PC-9 (cell line): ENCODE results near the gene KPNA6. TPM values are rescaled to one million over a fixed set of nuclear protein-coding genes. Genes with fewer than 3 reads are reported as not detected.
"Not testable (repeated sequence)": the region's sequence is repeated elsewhere in the genome, so short reads cannot be mapped to it uniquely, and the experiment has no call there.

Experiments used
- BruUV-seq: library from RNA; stranded (reverse); fragments of 400-500 nt; replicated peaks from 2 replicates; lab custom pipeline; 2021; lab: Mats Ljungman, UMichigan
- CTCF ChIA-PET: fragments of 300-600 bp; sonication (Branson Sonifier 250); formaldehyde crosslinking; loops from one replicate; lab custom pipeline; 2022; ENCODE audit warnings: antibody characterized with exemption; lab: Charles Lee
- POLR2A ChIA-PET: fragments of 300-600 bp; sonication (Branson Sonifier 250); formaldehyde crosslinking; loops from one replicate; lab custom pipeline; 2022; ENCODE audit warnings: antibody characterized with exemption; ENCODE audit not compliant: unreplicated experiment; lab: Charles Lee
- DNase-seq, 2 experiments: peaks; one replicate each; pipeline versions ENCODE4 v3.0.0 to v3.0.0-alpha.2; 2015 to 2022; ENCODE audit warnings: mixed read lengths in 1 of 2
- H2AFZ ChIP-seq: fragments of 200-600 bp; sonication (generic); 2 replicates; pipeline ENCODE4 v1.8.1; 2017; ENCODE audit warnings: antibody characterized with exemption
- H3F3A ChIP-seq: fragments of 200-600 bp; sonication (generic); 2 replicates; pipeline ENCODE4 v1.8.1; 2017; ENCODE audit warnings: antibody characterized with exemption, mild to moderate bottlenecking, low read depth; ENCODE audit not compliant: insufficient read depth
- H3K27ac ChIP-seq: fragments of 200-600 bp; sonication (generic); 2 replicates; pipeline ENCODE4 v1.6.1; 2016; ENCODE audit warnings: mixed run types
- H3K27me3 ChIP-seq: fragments of 200-600 bp; sonication (generic); 2 replicates; pipeline ENCODE4 v1.6.1; 2016; ENCODE audit warnings: low read depth, mixed run types; ENCODE audit not compliant: insufficient read depth
- H3K36me3 ChIP-seq: fragments of 200-600 bp; sonication (generic); 2 replicates; pipeline ENCODE4 v1.6.1; 2016; ENCODE audit warnings: low read depth, mixed run types
- H3K4me1 ChIP-seq: fragments of 200-600 bp; sonication (generic); replicated peaks from 2 replicates; pipeline ENCODE4 v1.6.1; 2016; ENCODE audit warnings: mixed run types; ENCODE audit not compliant: insufficient read depth
- H3K4me2 ChIP-seq: fragments of 200-600 bp; sonication (generic); 2 replicates; pipeline ENCODE4 v1.6.1; 2017; ENCODE audit warnings: mixed run types
- H3K4me3 ChIP-seq: fragments of 200-600 bp; sonication (generic); 2 replicates; pipeline ENCODE4 v1.6.1; 2016; ENCODE audit warnings: mixed run types
- H3K79me2 ChIP-seq: fragments of 200-600 bp; sonication (generic); 2 replicates; pipeline ENCODE4 v1.6.1; 2017; ENCODE audit warnings: low read depth, mixed run types
- H3K9me2 ChIP-seq: fragments of 200-600 bp; sonication (generic); 2 replicates; pipeline ENCODE4 v1.8.1; 2017; ENCODE audit warnings: mild to moderate bottlenecking; ENCODE audit not compliant: insufficient read depth
- H3K9me3 ChIP-seq: fragments of 200-600 bp; sonication (generic); 2 replicates; pipeline ENCODE4 v1.8.1; 2016; ENCODE audit warnings: low read depth; ENCODE audit not compliant: insufficient read depth
- H4K20me1 ChIP-seq: fragments of 200-600 bp; sonication (generic); 2 replicates; pipeline ENCODE4 v1.8.1; 2017; ENCODE audit not compliant: insufficient read depth
- CTCF ChIP-seq: fragments of 200-600 bp; sonication (generic); conservative IDR thresholded peaks from 2 replicates; pipeline ENCODE4 v1.6.1; 2017; ENCODE audit warnings: mixed run types, antibody characterized with exemption, mild to moderate bottlenecking, moderate library complexity
- EZH2 ChIP-seq: fragments of 200-600 bp; sonication (generic); IDR thresholded peaks from 2 replicates; pipeline ENCODE4 v1.8.0; 2017; ENCODE audit warnings: antibody characterized with exemption, low read depth
- intact Hi-C: fragments of 100-400 bp; cut with micrococcal nuclease; formaldehyde crosslinking; loops from one replicate; pipeline ENCODE4 v1.10.0; 2022; ENCODE audit not compliant: unreplicated experiment
- total RNA-seq: library from RNA; stranded (reverse); gene quantifications from 2 replicates; pipeline ENCODE4 v1.2.3, GENCODE V29; 2021

Gene KPNA6
- total RNA-seq, 1 experiment from 2014 or later, result 89.9 TPM

DNA sequence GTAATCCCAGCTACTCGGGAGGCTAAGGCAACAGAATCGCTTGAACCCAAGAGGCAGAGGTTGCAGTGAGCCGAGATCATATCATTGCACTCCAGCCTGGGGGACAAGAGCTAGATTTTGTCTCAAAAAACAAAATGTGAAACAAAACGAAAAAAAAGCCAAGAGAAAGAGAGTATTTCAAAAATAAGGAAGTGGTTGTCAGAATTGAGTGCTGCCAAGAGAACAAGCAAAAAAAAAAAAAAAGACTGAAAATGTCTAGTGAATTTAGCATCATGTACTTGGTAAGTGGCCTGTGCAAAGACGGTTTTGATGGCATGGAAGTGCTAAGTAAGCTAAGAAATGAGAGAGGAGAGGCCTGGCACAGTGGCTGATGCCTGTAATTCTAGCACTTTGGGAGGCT is 14.3 kb downstream of the KPNA6 start:
- peaks cover 66% of the 10 kb centered on the region for H4K20me1 ChIP-seq
- no peaks in the 10 kb centered on the region for H3K9me2 ChIP-seq
- H3K4me1 ChIP-seq, result no peaks in the 10 kb centered on the region
- no peak for TF ChIP-seq CTCF
- TF ChIP-seq EZH2, result no peak
- H3K4me3 ChIP-seq, result no peak overlapping the region
- no peak overlapping the region for H2AFZ ChIP-seq
- no peaks in the 10 kb centered on the region for H3K36me3 ChIP-seq
- no peak for DNase-seq
- no peak overlapping the region for H3K27ac ChIP-seq
- no TSS peak for BruUV-seq
- peaks cover 6% of the 10 kb centered on the region; the same call in 1 of the 2 replicates for H3F3A ChIP-seq
- H3K79me2 ChIP-seq, result peaks cover 92% of the 10 kb centered on the region
- no peak overlapping the region for H3K4me2 ChIP-seq
- ChIA-PET CTCF (no interaction called here), POLR2A (no interaction called here)
- intact Hi-C loops, result no loop called here
- H3K9me3 ChIP-seq, result no peaks in the 10 kb centered on the region
- no peaks in the 10 kb centered on the region for H3K27me3 ChIP-seq

- CTCF ChIA-PET, H2AFZ ChIP-seq, H3K4me2 ChIP-seq, intact Hi-C loops, H3K4me3 ChIP-seq, BruUV-seq, H3K9me2 ChIP-seq, H3F3A ChIP-seq, H3K27ac ChIP-seq, H3K36me3 ChIP-seq, H3K9me3 ChIP-seq, POLR2A ChIA-PET, H3K27me3 ChIP-seq, H3K4me1 ChIP-seq, DNase-seq: not testable (repeated sequence)
- H3K79me2 ChIP-seq, result peaks cover 89% of the 10 kb centered on the region
- H4K20me1 ChIP-seq, result peaks cover 62% of the 10 kb centered on the region
Measured at GRCh38 chr1:32123361-32123760, 15.5 kb downstream of the KPNA6 start.

GRCh38 chr1:32125313-32125712 is 17.5 kb downstream of the KPNA6 start:
- intact Hi-C loops, result no loop called here
- Histone ChIP-seq H3K4me1 (no peaks in the 10 kb centered on the region), H3K4me3 (no peak overlapping the region), H3K27me3 (no peaks in the 10 kb centered on the region), H4K20me1 (peaks cover 54% of the 10 kb centered on the region), H3K4me2 (no peak overlapping the region), H2AFZ (no peak overlapping the region), H3K9me3 (no peaks in the 10 kb centered on the region), H3K9me2 (no peaks in the 10 kb centered on the region), H3K36me3 (0 out of 2 replicates have a peak, but pooled peaks cover 8% of the 10 kb centered on the region), H3K79me2 (peaks cover 93% of the 10 kb centered on the region), H3F3A (peaks cover 10% of the 10 kb centered on the region), H3K27ac (no peak overlapping the region)
- POLR2A ChIA-PET, result no interaction called here
- TF ChIP-seq CTCF, result no peak
- no peak for TF ChIP-seq EZH2
- CTCF ChIA-PET, result no interaction called here
- DNase-seq, result no peak
- no TSS peak for BruUV-seq

DNA sequence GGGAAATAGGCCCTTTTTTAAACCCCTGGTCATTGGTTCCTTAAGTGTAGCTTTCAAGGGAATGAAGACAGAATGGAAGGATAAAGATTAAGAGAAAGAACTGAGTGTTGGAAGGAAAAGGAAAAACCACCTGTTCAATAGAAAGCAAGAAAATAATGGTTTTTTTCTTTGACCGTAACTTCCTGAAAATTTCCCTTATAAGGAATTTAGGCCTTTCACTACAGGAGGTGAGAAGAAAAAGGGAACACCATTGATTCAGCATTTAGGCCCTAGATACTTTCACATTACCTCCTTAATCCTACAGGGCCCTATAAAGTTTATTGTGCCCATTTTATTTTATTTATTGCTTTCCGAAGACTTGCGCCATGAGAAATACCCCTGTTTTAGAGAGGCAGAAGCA is 18.9 kb downstream of the KPNA6 start:
- intact Hi-C loops, result no loop called here
- Histone ChIP-seq H3K4me3 (no peak overlapping the region), H2AFZ (no peak overlapping the region), H3K79me2 (peaks cover 90% of the 10 kb centered on the region), H3K9me2 (no peaks in the 10 kb centered on the region), H4K20me1 (peaks cover 42% of the 10 kb centered on the region), H3K4me1 (no peaks in the 10 kb centered on the region), H3K36me3 (0 out of 2 replicates have a peak, but pooled peaks cover 8% of the 10 kb centered on the region), H3F3A (peaks cover 12% of the 10 kb centered on the region), H3K27me3 (no peaks in the 10 kb centered on the region), H3K4me2 (no peak overlapping the region), H3K9me3 (no peaks in the 10 kb centered on the region), H3K27ac (no peak overlapping the region)
- no peak for TF ChIP-seq EZH2
- no peak for TF ChIP-seq CTCF
- ChIA-PET POLR2A (no interaction called here), CTCF (interaction anchor here (0.6 kb wide), 1 partner anchor 659 kb away, joined by 3 read pairs; no protein-coding TSS in a partner anchor)
- BruUV-seq, result no TSS peak
- DNase-seq, result no peak
